GM21717 (cell line): Measurements from ENCODE around the gene TBCK.

ENCODE experiments used
- ATAC-seq: cut with Tn5 transposase; IDR thresholded peaks from one replicate; pipeline ENCODE4 v1.9.1; 2021; ENCODE audit warnings: mild to moderate bottlenecking, moderate library complexity; ENCODE audit not compliant: unreplicated experiment

The TBCK gene

GRCh38 chr4:105998171-105999063, 317.6 kb downstream of the TBCK start:
- no peak for ATAC-seq

- no peak for ATAC-seq
These were observed 319.2 kb downstream of the TBCK start for GRCh38 chr4:105996845-105997244.

DNA sequence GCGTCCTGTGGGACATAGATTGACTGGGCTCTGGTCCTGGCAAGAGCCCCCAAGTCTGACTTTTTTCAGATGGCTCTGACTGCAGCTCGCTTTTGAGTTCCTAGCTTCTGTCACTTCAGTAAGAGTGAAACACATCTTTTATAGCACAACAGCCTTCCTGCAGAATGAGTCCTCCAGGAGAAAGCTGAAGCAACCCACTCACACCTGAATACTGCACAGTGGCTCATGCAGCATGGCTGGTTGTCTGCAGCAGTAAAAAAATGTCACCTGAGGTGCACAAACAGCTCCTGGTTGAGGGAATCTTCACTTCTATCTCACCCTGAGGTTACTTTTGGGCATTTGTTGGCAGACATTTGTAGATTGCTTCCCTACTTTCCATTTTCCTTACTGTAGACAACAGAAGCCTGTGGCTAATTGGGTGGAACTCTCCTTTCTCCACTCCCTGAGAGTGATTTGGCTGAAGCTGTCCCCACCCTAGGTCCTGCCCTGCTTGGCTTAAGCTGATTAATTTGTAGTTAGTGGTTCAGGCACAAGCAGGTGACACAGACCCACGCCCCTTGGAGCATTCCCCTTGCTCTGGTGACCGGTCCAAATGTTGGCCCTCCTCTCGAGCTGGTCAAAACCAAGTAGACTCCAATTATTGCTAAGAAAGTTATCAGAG, 321.0 kb downstream of the TBCK start:
- no peak for ATAC-seq

GRCh38 chr4:105994061-105994460, 321.9 kb downstream of the TBCK start:
- no peak for ATAC-seq

- no peak for ATAC-seq
These were observed 323.2 kb downstream of the TBCK start for GRCh38 chr4:105992641-105993305.

DNA sequence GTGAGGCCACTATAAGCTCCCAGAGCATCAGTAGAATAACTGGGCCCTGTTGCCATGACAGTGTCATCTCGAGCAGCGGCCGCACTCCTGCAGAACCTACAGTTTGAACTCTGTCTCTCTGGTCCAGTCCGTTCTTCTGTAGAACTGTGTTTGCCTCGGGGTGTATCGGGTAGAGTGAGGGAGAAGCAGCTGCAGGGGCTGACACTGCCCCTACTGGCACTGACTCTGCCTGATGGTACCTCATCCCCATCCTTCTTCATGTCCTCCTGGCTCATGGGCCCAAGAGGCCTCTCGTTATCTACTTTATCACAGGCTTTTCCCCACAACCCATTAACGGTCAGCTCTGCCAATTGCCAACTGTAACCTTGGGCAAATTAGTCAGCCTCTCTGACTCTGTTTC, 324.3 kb downstream of the TBCK start:
- no peak for ATAC-seq
